ENCODE measurements around the gene GSTM3.

The GSTM3 gene

DNA sequence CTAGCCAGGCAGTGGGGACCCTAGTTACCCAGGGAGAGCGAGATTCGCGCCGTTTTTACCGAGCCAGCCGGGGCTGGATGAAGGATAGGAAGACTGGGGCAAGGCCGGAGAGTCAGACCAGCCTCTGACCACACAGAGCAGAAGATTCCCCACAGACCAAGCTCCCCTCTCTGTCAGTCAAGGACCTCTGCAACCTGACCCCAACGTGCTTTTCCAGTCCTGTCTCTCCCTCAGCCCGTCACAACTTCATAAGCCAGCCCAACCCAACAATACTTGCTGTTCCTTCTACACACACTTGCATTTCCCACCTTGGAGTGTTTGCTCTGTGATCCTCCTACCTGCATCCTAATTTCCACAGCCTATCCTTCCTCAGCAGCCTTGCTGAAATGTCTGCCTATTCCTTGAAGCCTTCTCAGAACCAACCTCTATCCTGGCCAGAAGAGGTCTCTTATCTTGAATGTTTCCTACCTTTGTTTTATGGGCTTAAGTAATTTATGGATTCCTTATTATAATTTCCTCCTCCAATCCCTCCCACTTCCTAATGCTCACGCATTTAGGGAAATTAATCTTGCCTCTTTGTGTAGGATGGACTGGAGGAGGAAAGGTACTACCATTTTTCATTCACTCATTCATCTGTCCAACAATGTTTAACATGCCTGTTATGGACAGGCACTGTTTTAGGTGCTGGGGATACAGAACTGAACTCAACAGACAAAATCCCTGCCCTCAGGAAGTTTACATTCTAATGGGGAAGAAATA, at the start of gene GSTM3:
TSS of gene GSTM3 (minus strand) at position 424 of the 759 bp plus-strand sequence. CDS start 751 bp downstream, outside the sequence.
- no peaks in the 10 kb centered on the region for H3K79me2 ChIP-seq (ENCODE audit: control insufficient read depth, low read length)
- H3F3A ChIP-seq (ENCODE audit: control insufficient read depth, insufficient read depth): no peaks in the 10 kb centered on the region
- no peak for TF ChIP-seq EZH2phosphoT487 (IDR thresholded peaks at IDR 0.05; ENCODE audit: borderline replicate concordance, low read length)
- TF ChIP-seq, protein P1, sequence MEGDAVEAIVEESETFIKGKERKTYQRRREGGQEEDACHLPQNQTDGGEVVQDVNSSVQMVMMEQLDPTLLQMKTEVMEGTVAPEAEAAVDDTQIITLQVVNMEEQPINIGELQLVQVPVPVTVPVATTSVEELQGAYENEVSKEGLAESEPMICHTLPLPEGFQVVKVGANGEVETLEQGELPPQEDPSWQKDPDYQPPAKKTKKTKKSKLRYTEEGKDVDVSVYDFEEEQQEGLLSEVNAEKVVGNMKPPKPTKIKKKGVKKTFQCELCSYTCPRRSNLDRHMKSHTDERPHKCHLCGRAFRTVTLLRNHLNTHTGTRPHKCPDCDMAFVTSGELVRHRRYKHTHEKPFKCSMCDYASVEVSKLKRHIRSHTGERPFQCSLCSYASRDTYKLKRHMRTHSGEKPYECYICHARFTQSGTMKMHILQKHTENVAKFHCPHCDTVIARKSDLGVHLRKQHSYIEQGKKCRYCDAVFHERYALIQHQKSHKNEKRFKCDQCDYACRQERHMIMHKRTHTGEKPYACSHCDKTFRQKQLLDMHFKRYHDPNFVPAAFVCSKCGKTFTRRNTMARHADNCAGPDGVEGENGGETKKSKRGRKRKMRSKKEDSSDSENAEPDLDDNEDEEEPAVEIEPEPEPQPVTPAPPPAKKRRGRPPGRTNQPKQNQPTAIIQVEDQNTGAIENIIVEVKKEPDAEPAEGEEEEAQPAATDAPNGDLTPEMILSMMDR (IDR thresholded peaks at IDR 0.05; ENCODE audit: low read depth, low read length, poor library complexity, severe bottlenecking): no peak
- peaks cover 10% of the 10 kb centered on the region for H3K27me3 ChIP-seq (ENCODE audit: control insufficient read depth, low read length)
- no peaks in the 10 kb centered on the region for H3K9me2 ChIP-seq (replicated peaks; ENCODE audit: control insufficient read depth, low read length)
- H3K9me3 ChIP-seq (ENCODE audit: control insufficient read depth, insufficient read depth, low read length): no peaks in the 10 kb centered on the region
- H3K4me3 ChIP-seq (ENCODE audit: low read length): no peak within 1 kb of the TSS
- H4K20me1 ChIP-seq (ENCODE audit: control insufficient read depth, insufficient read depth, low read depth, low read length): no peaks in the 10 kb centered on the region
- no peak within 1 kb of the TSS for H3K27ac ChIP-seq (ENCODE audit: low read depth, low read length)
- H3K4me1 ChIP-seq (ENCODE audit: control insufficient read depth, low read length): no peaks in the 10 kb centered on the region
- no peaks in the 10 kb centered on the region for H3K36me3 ChIP-seq (ENCODE audit: control insufficient read depth, low read length)
- H3K4me2 ChIP-seq (ENCODE audit: low read length): no peak within 1 kb of the TSS

DNA sequence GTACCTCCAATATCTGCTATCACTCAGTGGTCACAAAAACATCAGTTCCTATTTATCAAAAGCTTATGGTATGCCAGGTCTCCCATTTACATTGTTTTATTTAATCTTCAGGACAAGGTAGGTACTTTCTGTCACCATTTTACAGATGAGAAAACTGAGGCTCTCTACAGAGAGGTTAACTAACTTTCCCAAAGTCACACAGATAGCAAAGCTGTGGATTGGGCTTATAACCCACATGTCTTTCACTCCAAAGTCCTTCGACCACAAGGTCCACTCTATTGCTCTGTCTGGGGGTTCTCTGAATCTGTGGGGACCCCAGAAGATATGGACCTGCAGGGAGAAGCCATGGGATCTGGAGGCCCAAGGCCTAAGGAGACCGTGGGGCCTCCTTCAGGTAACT, 49.5 kb upstream of the GSTM3 start:
- Histone ChIP-seq H3K9me2 (replicated peaks; ENCODE audit: control insufficient read depth, low read length) (no peaks in the 10 kb centered on the region), H4K20me1 (ENCODE audit: control insufficient read depth, insufficient read depth, low read depth, low read length) (no peaks in the 10 kb centered on the region), H3K4me3 (ENCODE audit: low read length) (no peak overlapping the region), H3K36me3 (ENCODE audit: control insufficient read depth, low read length) (no peaks in the 10 kb centered on the region), H3K27ac (ENCODE audit: low read depth, low read length) (no peak overlapping the region), H3F3A (ENCODE audit: control insufficient read depth, insufficient read depth) (no peaks in the 10 kb centered on the region), H3K27me3 (ENCODE audit: control insufficient read depth, low read length) (no peaks in the 10 kb centered on the region), H3K4me1 (ENCODE audit: control insufficient read depth, low read length) (no peaks in the 10 kb centered on the region), H3K9me3 (ENCODE audit: control insufficient read depth, insufficient read depth, low read length) (no peaks in the 10 kb centered on the region), H3K79me2 (ENCODE audit: control insufficient read depth, low read length) (no peaks in the 10 kb centered on the region), H3K4me2 (ENCODE audit: low read length) (no peak overlapping the region)
- TF ChIP-seq, protein P1 (IDR thresholded peaks at IDR 0.05; ENCODE audit: low read depth, low read length, poor library complexity, severe bottlenecking): no peak
- TF ChIP-seq EZH2phosphoT487 (IDR thresholded peaks at IDR 0.05; ENCODE audit: borderline replicate concordance, low read length): no peak

DNA sequence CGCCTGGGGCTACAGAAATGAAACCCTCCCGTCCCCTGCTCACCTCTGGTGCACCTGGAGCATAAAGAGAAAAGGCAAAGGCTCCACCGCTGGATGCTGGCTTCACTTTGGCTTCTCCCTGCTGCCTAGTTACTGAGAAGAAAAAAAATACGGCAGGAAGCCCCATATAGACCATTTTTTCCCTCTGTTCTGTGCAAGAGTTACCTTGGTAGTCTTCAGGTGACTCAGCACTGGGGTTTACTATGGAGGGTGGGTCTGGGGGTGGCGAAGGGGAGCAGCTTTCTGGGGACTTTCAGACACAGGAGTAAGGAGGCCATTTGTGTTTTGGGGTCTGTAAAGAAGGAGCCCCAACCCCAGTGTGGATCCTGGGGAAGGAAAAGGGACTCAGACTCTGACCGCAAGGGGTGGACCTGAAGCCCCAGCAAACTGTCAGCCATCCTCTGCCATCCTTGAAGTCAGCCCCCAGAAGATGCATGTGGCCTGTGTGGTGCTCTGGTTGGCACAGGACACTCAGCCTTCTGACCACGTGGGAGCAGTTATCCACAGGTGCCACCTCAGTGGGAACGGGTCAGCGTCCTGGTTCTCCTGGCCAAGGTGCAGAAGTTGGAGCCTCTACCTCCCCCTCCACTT, 48.8 kb upstream of the GSTM3 start:
- Histone ChIP-seq H3K9me3 (ENCODE audit: control insufficient read depth, insufficient read depth, low read length) (no peaks in the 10 kb centered on the region), H4K20me1 (ENCODE audit: control insufficient read depth, insufficient read depth, low read depth, low read length) (no peaks in the 10 kb centered on the region), H3K27ac (ENCODE audit: low read depth, low read length) (no peak overlapping the region), H3K79me2 (ENCODE audit: control insufficient read depth, low read length) (no peaks in the 10 kb centered on the region), H3K4me2 (ENCODE audit: low read length) (no peak overlapping the region), H3F3A (ENCODE audit: control insufficient read depth, insufficient read depth) (no peaks in the 10 kb centered on the region), H3K9me2 (replicated peaks; ENCODE audit: control insufficient read depth, low read length) (no peaks in the 10 kb centered on the region), H3K36me3 (ENCODE audit: control insufficient read depth, low read length) (no peaks in the 10 kb centered on the region), H3K4me1 (ENCODE audit: control insufficient read depth, low read length) (no peaks in the 10 kb centered on the region), H3K4me3 (ENCODE audit: low read length) (no peak overlapping the region), H3K27me3 (ENCODE audit: control insufficient read depth, low read length) (no peaks in the 10 kb centered on the region)
- no peak for TF ChIP-seq EZH2phosphoT487 (IDR thresholded peaks at IDR 0.05; ENCODE audit: borderline replicate concordance, low read length)
- TF ChIP-seq, protein P1 (IDR thresholded peaks at IDR 0.05; ENCODE audit: low read depth, low read length, poor library complexity, severe bottlenecking): no peak

Measured in DOHH2 (cell line).